Right lobe of liver (tissue), 6 donors: Measurements from ENCODE around the gene GPR183. TPM values are rescaled to one million over a fixed set of nuclear protein-coding genes. Genes with fewer than 3 reads are reported as not detected.

ENCODE experiments used
- ATAC-seq, 4 donors: fragments of 200-7000 bp; cut with Tn5 transposase; one replicate each; pipeline ENCODE4 v1.9.1; 2020; ENCODE audit warnings: mild to moderate bottlenecking in 4 of 4, moderate library complexity in 4 of 4
- DNase-seq, 3 donors: peaks; one replicate each; pipeline ENCODE4 v3.0.0-alpha.2; 2020
- H3K27ac ChIP-seq, 3 donors: fragments of 200-600 bp; one replicate each; pipeline ENCODE4 v1.8.0; 2022
- H3K27me3 ChIP-seq, 2 donors: fragments of 200-600 bp; one replicate each; pipeline ENCODE4 v1.8.0; 2022
- H3K36me3 ChIP-seq, 4 donors: fragments of 200-600 bp; sonication (generic) in 1 of 4; one replicate each; pipeline versions ENCODE4 v1.5.1 to v1.8.0; 2017 to 2022; ENCODE audit warnings: control low read depth in 1 of 4
- H3K4me1 ChIP-seq, 4 donors: fragments of 200-600 bp; sonication (generic) in 1 of 4; one replicate each; pipeline versions ENCODE4 v1.5.1 to v1.8.0; 2017 to 2022; ENCODE audit warnings: control low read depth in 1 of 4
- H3K4me3 ChIP-seq, 3 donors: fragments of 200-600 bp; one replicate each; pipeline ENCODE4 v1.8.0; 2022
- H3K9me3 ChIP-seq, 4 donors: fragments of 200-600 bp; sonication (generic) in 1 of 4; one replicate each; pipeline versions ENCODE4 v1.5.1 to v1.8.0; 2017 to 2022; ENCODE audit warnings: control low read depth in 1 of 4
- CTCF ChIP-seq, 4 donors: fragments of 200-600 bp in 3 of 4; fragments of 450-650 bp in 1 of 4; IDR thresholded peaks; one replicate each; pipeline versions ENCODE4 v1.5.1 to v1.8.0; 2016 to 2022; ENCODE audit warnings: antibody characterized with exemption in 4 of 4, mild to moderate bottlenecking in 2 of 4
- POLR2A ChIP-seq: fragments of 450-650 bp; IDR thresholded peaks from one replicate; pipeline ENCODE4 v1.6.1; 2017; ENCODE audit warnings: antibody characterized with exemption, mild to moderate bottlenecking
- WGBS: methylation state at CpG from one replicate; pipeline ENCODE4 v1.1.6; 2018; ENCODE audit warnings: low coverage, low lambda C conversion rate; ENCODE audit not compliant: insufficient coverage; ENCODE audit errors: missing lambda C conversion rate; 5-methylcytosine and 5-hydroxymethylcytosine counted together
- intact Hi-C, 2 donors: fragments of 100-400 bp; cut with DNase I; formaldehyde crosslinking; loops; one replicate each; pipeline versions ENCODE4 v1.11.2 to v1.14.1; 2022
- total RNA-seq, 6 experiments: library from RNA; depleted of rRNA in 2 of 6; stranded (reverse); fragments of >200 nt in 2 of 6; fragmentation: NEBNext Ultra II Directional in 3 of 6; extraction: Animal tissue kit (Norgen Biotek cat#: 25700) in 3 of 6; gene quantifications; one replicate each; pipeline versions ENCODE4 v1.1.0 to v1.2.4, GENCODE V29; 2016 to 2023
- donor health status: DM: no; HTN: yes; CAD: no.
- donor health status: DM: no; HTN: no; CAD: no.
- donor health status: DM: no; HTN: no; CAD: no.
- donor health status: DM: no; HTN: yes; CAD: no.
- donor health status: DM: no; HTN: yes; CAD: no.

The GPR183 gene
- total RNA-seq, 6 experiments from 2014 or later, result 0.26 to 3.2 (median 1.0) TPM

- WGBS, result 78% methylated on average over 4 of the region's 4 CpGs
- Histone ChIP-seq H3K27ac (no peak overlapping the region), H3K4me1 (no peaks in the 10 kb centered on the region), H3K36me3 (peaks cover 0 to 3% (median 1%) of the 10 kb centered on the region in 4 donors), H3K27me3 (no peaks in the 10 kb centered on the region), H3K4me3 (no peak overlapping the region), H3K9me3 (no peaks in the 10 kb centered on the region)
- TF ChIP-seq POLR2A (no peak), CTCF (IDR thresholded peaks at IDR 0.05) (no peak)
- intact Hi-C loops, result no loop called here
- ATAC-seq, result peak in 1 of 4 donors; percentile 18
- no peak for DNase-seq
Measured at GRCh38 chr13:99351772-99352171, 44.6 kb upstream of the GPR183 start.

DNA sequence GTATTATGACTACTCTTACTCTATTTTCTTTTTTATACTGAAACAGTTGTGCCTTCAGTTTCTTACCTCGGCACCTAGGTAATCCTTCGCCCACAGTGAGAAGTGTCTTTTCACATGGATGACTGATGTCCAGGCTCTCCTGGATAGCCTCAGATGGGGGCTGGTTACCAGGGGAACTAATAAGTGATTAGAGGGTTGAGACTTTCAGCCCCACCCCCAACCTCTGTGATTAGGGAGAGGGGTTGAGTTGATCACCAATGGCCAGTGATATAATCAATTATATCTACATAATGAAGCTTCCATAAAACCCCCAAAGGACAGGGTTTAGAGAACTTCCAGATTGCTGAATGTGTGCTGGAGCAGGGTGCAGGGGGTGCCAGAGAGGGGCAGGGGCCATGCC, 43.0 kb upstream of the GPR183 start:
- Histone ChIP-seq H3K27me3 (no peaks in the 10 kb centered on the region), H3K4me3 (no peak overlapping the region), H3K36me3 (no peaks in the 10 kb centered on the region), H3K9me3 (no peaks in the 10 kb centered on the region), H3K27ac (no peak overlapping the region), H3K4me1 (no peaks in the 10 kb centered on the region)
- TF ChIP-seq CTCF (IDR thresholded peaks at IDR 0.05) (no peak), POLR2A (no peak)
- DNase-seq (no peak), ATAC-seq (no peak)
- intact Hi-C loops, result no loop called here
- no CpG with 5 or more reads among the region's 2 CpGs for WGBS

GRCh38 chr13:99347911-99348451, 40.8 kb upstream of the GPR183 start:
- Histone ChIP-seq H3K4me3 (no peak overlapping the region), H3K27me3 (no peaks in the 10 kb centered on the region), H3K4me1 (no peaks in the 10 kb centered on the region), H3K9me3 (no peaks in the 10 kb centered on the region), H3K36me3 (peaks cover 0 to 5% (median 0%) of the 10 kb centered on the region in 4 donors), H3K27ac (no peak overlapping the region)
- ATAC-seq, result no peak
- TF ChIP-seq POLR2A, result no peak
- no peak for TF ChIP-seq CTCF (IDR thresholded peaks at IDR 0.05)
- 97% methylated on average over 8 of the region's 8 CpGs for WGBS
- intact Hi-C loops, result no loop called here
- DNase-seq, result no peak

DNA sequence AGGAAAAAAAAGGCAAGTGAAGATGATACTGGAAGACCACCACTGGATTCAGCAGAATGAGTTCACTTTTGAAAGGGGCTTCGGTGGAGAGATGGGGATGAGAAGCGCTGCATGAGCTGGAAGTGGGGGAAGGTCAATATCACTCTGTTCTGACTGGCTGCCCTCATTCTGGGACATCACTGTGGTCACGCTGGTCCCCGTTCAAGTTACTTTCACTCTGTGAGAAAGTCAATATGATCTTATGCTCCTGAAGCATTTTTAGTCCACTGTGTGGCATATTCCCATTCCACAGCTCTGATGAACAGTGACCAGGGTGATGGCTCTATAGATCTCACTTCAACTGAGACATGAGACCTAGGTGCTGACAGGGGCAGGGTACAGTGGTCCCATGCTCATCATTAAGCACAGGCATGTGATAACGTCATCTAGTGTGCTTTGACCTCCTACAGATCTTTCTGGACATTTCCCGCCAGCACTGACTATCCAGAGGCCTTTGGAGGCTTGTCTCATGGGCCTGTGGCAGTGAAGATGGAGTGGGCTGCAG, 40.2 kb upstream of the GPR183 start:
- DNase-seq (no peak), ATAC-seq (no peak)
- no peaks in the 10 kb centered on the region for H3K9me3 ChIP-seq
- no peak overlapping the region for H3K27ac ChIP-seq
- peaks cover 0 to 7% (median under 1%) of the 10 kb centered on the region in 4 donors for H3K36me3 ChIP-seq
- intact Hi-C loops, result no loop called here
- no peak for TF ChIP-seq POLR2A
- TF ChIP-seq CTCF (IDR thresholded peaks at IDR 0.05), result no peak
- 86% methylated on average over 4 of the region's 6 CpGs for WGBS
- H3K4me3 ChIP-seq, result no peak overlapping the region
- no peaks in the 10 kb centered on the region for H3K4me1 ChIP-seq
- no peaks in the 10 kb centered on the region for H3K27me3 ChIP-seq
